Liver (tissue), 9 donors: ENCODE data around the gene MST1. TPM values are rescaled to one million over a fixed set of nuclear protein-coding genes. Genes with fewer than 3 reads are reported as not detected.

Experiments used
- DNase-seq: peaks from one replicate; pipeline ENCODE4 v3.0.0-alpha.2; 2017; ENCODE audit warnings: low spot score
- H3K27ac ChIP-seq, 2 donors: one replicate each; pipeline ENCODE4 v1.7.0; 2013; ENCODE audit warnings: inconsistent platforms in 2 of 2, low read length in 2 of 2, control low read depth in 1 of 2, low read depth in 1 of 2, mild to moderate bottlenecking in 1 of 2
- H3K27me3 ChIP-seq, 4 donors: one replicate each; pipeline versions ENCODE4 v1.6.1 to v1.7.0; 2013; ENCODE audit warnings: low read length in 3 of 4, inconsistent platforms in 1 of 4, mild to moderate bottlenecking in 1 of 4, moderate library complexity in 1 of 4; ENCODE audit not compliant: control insufficient read depth in 4 of 4, insufficient read depth in 4 of 4
- H3K36me3 ChIP-seq, 4 donors: one replicate each; pipeline versions ENCODE4 v1.6.1 to v1.7.0; 2013; ENCODE audit warnings: low read length in 3 of 4, mild to moderate bottlenecking in 3 of 4, low read depth in 1 of 4, moderate library complexity in 1 of 4; ENCODE audit not compliant: control insufficient read depth in 4 of 4, insufficient read depth in 3 of 4
- H3K4me1 ChIP-seq, 4 donors: one replicate each; pipeline versions ENCODE4 v1.6.1 to v1.7.0; 2013; ENCODE audit warnings: low read length in 3 of 4, mild to moderate bottlenecking in 3 of 4, moderate library complexity in 1 of 4; ENCODE audit not compliant: control insufficient read depth in 4 of 4, insufficient read depth in 4 of 4
- H3K4me3 ChIP-seq, 3 donors: one replicate each; pipeline versions ENCODE4 v1.6.1 to v1.7.0; 2013; ENCODE audit warnings: low read length in 3 of 3, control low read depth in 1 of 3, low read depth in 1 of 3, mild to moderate bottlenecking in 1 of 3
- H3K9ac ChIP-seq, 2 donors: one replicate each; pipeline ENCODE4 v1.7.0; 2013; ENCODE audit warnings: low read length in 2 of 2, mild to moderate bottlenecking in 2 of 2, moderate library complexity in 2 of 2, control low read depth in 1 of 2, low read depth in 1 of 2
- H3K9me3 ChIP-seq, 4 donors: one replicate each; pipeline versions ENCODE4 v1.6.1 to v1.7.0; 2013; ENCODE audit warnings: low read length in 3 of 4; ENCODE audit not compliant: control insufficient read depth in 4 of 4
- ATF3 ChIP-seq: IDR thresholded peaks from 2 replicates; pipeline ENCODE4 v1.6.1; 2016; ENCODE audit warnings: antibody characterized with exemption
- CTCF ChIP-seq: fragments of 150-350 bp; IDR thresholded peaks from 2 replicates; pipeline ENCODE4 v1.5.1; 2017; ENCODE audit warnings: improper control_type of control experiment, low read depth, low read length; ENCODE audit not compliant: missing input control
- FOXA2 ChIP-seq: IDR thresholded peaks from 2 replicates; pipeline ENCODE4 v1.6.1; 2016; ENCODE audit warnings: antibody characterized with exemption
- GABPA ChIP-seq, 2 donors: IDR thresholded peaks in 1 of 2; conservative IDR thresholded peaks in 1 of 2; 2 replicates each; pipeline ENCODE4 v1.6.1; 2016; ENCODE audit warnings: antibody characterized with exemption in 2 of 2, mild to moderate bottlenecking in 1 of 2, moderate library complexity in 1 of 2
- HNF4A ChIP-seq, 2 donors: conservative IDR thresholded peaks; 2 replicates each; pipeline ENCODE4 v1.6.1; 2016; ENCODE audit warnings: antibody characterized with exemption in 2 of 2, mild to moderate bottlenecking in 2 of 2
- MAX ChIP-seq: IDR thresholded peaks from 2 replicates; pipeline ENCODE4 v1.6.1; 2016; ENCODE audit warnings: antibody characterized with exemption
- REST ChIP-seq: IDR thresholded peaks from 2 replicates; pipeline ENCODE4 v1.6.1; 2016; ENCODE audit warnings: antibody characterized with exemption, mild to moderate bottlenecking
- RXRA ChIP-seq, 2 donors: IDR thresholded peaks; 2 replicates each; pipeline ENCODE4 v1.6.1; 2017 to 2018; ENCODE audit warnings: antibody characterized with exemption in 2 of 2, mild to moderate bottlenecking in 1 of 2
- SP1 ChIP-seq: IDR thresholded peaks from 2 replicates; pipeline ENCODE4 v1.6.1; 2018; ENCODE audit warnings: antibody characterized with exemption, mild to moderate bottlenecking
- TAF1 ChIP-seq: conservative IDR thresholded peaks from 2 replicates; pipeline ENCODE4 v1.6.1; 2016; ENCODE audit warnings: antibody characterized with exemption, mild to moderate bottlenecking
- YY1 ChIP-seq: IDR thresholded peaks from 2 replicates; pipeline ENCODE4 v1.6.1; 2016; ENCODE audit warnings: antibody characterized with exemption, mild to moderate bottlenecking
- ZBTB33 ChIP-seq: IDR thresholded peaks from 2 replicates; pipeline ENCODE4 v1.6.1; 2016; ENCODE audit warnings: antibody characterized with exemption
- WGBS: extraction: QIAGEN DNeasy Blood & Tissue Kit; methylation state at CpG from one replicate; pipeline ENCODE4 v1.1.7; 2013; 5-methylcytosine and 5-hydroxymethylcytosine counted together
- polyA plus RNA-seq, 2 donors: library from polyadenylated mRNA; stranded (reverse) in 1 of 2; unstranded in 1 of 2; fragments of 200-250 nt in 1 of 2; fragments of >200 nt in 1 of 2; fragmentation: Nextera tagmentation in 1 of 2; extraction: Ambion mirVana in 1 of 2; gene quantifications; one replicate each; pipeline versions ENCODE4 v1.2.1 to v1.2.3, GENCODE V29; 2013 to 2015
- total RNA-seq, 2 donors: library from RNA; depleted of rRNA; stranded (reverse); fragments of >200 nt; gene quantifications; one replicate each; pipeline ENCODE4 v1.2.3, GENCODE V29; 2014
- donor health status: healthy.
- donor health status: healthy.
- donor health status: healthy.
- donor health status: healthy.
- donor health status: healthy.

The MST1 gene
- total and polyA plus RNA-seq, 4 donors: 262 to 634 (median 530) TPM

GRCh38 chr3:49647741-49648140 lies 41.5 kb downstream of the MST1 start (continued):
- TF ChIP-seq ZBTB33: no peak
- TF ChIP-seq MAX: no peak
- TF ChIP-seq CTCF: no peak

GRCh38 chr3:49646236-49646635 lies 43.0 kb downstream of the MST1 start:
- H3K9ac ChIP-seq: no peak overlapping the region
- H3K36me3 ChIP-seq: no peaks in the 10 kb centered on the region
- DNase-seq: no peak
- no peak overlapping the region for H3K4me3 ChIP-seq
- H3K9me3 ChIP-seq: no peaks in the 10 kb centered on the region
- H3K27me3 ChIP-seq: no peaks in the 10 kb centered on the region
- WGBS: 53% methylated on average over 3 of the region's 3 CpGs
- peaks cover 3 to 25% (median 14%) of the 10 kb centered on the region in 4 donors for H3K4me1 ChIP-seq
- no peak for TF ChIP-seq TAF1
- TF ChIP-seq HNF4A (conservative IDR thresholded peaks at IDR 0.05): peak; percentile 63 to 73
- no peak for TF ChIP-seq GABPA (IDR thresholded peaks at IDR 0.05 in 1 of 2, conservative IDR thresholded peaks at IDR 0.05 in 1 of 2)
- no peak for TF ChIP-seq MAX
- TF ChIP-seq ZBTB33: no peak
- TF ChIP-seq SP1: no peak
- TF ChIP-seq ATF3: no peak
- peak in 1 of 2 donors; percentile 29 for TF ChIP-seq RXRA (IDR thresholded peaks at IDR 0.05)
- TF ChIP-seq FOXA2: no peak
- no peak for TF ChIP-seq YY1
- TF ChIP-seq REST: no peak
- H3K27ac ChIP-seq: no peak overlapping the region
